Stimulated activated CD4-positive, alpha-beta T cell treated with anti-CD3 and anti-CD28 coated beads, Interleukin-4, amount 100 ng/mL, for 1 hour (primary cell): ENCODE data around the gene TIAM1.
A peak's percentile ranks its signal among the peaks of the same experiment; 100 is the strongest.

Source experiments
- DNase-seq: peaks from one replicate; pipeline ENCODE4 v3.0.0-alpha.2; 2020

The TIAM1 gene

DNA sequence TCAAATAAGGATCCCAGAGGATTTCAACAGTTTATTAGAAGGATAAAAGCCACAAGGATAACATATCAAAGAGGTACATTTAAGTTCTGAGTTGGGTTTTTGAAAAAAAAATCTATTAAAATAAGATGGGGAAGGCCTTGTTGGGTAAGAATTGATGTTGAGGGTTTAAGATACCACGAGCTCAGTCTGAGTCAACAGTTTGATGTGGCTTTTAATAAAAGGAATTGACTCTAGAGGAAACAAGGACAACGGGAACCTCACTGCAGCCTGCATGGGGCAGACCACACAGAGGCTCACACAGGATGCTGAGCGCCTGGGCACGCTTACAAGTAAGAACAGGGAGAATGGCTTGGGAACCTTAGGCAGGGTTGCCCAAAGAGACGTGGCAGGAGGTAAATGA lies 107.5 kb downstream of the TIAM1 start:
- DNase-seq, result no peak

DNA sequence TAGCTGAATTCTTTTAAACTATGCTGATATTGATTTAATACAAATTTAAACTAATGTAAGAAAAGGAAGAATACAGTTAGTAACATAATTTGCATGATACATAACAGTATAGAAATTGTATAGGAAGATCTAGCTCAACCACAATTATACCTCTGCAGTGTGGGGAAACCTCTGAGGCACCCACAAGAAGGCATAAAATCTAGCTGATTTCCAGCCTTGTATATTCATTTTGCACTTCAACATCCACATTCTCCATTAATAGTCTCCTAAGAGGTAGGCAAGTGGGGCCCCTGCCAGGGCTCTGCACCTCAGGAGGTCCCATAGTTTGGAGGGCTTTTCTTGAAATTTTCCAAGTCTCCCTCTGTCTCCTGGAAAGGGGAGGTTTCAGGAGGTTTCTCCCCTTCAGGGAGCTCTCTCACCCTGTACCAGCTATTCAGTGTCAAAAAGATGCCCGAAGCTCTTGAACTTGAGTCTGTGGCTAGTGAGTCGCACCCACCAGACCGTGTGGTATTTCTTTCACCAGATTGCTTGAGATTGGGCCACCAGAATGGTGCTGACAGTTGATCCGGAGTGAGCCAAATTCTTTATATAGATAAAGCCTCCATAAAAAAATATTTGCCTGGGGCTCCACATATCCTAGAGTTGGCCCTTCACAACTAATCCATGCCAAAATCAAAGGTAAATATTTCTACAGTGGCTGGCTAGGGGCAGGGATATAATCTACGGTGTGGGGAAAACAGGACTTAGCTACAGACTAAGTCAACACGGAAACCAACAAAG lies 108.2 kb downstream of the TIAM1 start:
- DNase-seq, result no peak

DNA sequence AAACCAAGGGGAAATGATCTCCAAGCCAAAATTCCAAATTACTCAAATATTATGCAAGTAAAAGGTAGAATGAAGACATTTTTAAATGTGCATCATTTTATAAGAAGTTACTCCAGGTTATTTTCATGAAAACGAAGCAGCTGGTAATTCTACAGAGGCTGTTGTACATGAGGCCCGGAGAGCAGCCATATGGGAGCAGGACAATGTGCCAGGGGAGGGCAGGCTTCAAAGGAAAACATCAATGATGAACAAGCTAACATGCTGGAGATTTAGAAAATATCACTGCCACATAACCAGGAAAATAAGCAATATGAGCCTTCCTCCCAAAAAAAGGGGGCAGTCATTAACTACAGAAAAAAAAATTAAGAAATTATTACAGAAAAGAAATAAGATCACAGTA lies 109.1 kb downstream of the TIAM1 start:
- no peak for DNase-seq

DNA sequence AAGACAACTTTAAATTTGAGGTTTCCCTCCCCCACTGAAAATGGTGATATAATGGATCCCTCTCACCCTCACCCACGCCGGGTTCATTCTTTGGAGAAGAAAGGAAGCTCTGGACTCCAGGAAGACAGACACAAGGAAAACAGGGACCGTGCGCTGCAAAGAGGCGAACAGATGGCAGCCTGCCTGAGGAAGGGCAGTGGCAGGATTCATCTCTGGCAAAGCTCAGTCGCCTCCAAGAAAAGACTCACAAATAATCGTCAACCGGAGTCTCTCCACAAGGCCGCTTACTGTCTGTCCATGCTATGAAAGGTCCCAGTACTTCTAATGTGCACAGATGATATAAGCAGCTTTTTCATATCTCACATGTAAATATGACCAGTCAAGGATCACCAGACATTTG lies 110.3 kb downstream of the TIAM1 start:
- DNase-seq, result no peak

DNA sequence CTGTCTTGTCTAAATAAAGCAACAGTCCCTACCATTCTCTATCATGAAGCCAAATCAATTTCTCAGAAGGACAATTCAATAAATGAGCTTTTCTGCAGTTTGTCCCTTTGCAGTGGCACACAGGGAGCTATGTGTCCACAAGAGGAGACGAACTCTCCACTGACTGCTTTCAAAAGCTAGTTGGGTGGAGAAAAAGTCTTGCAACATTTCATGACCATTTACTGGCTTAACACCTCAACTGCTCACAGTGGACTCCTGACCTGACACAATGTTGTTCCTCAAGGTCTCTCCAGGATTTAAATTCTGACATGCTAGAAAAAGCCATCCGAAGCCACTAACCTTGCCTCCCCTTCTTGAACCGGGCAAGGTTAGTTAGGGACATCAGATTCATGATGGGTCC lies 111.7 kb downstream of the TIAM1 start:
- DNase-seq, result no peak

DNA sequence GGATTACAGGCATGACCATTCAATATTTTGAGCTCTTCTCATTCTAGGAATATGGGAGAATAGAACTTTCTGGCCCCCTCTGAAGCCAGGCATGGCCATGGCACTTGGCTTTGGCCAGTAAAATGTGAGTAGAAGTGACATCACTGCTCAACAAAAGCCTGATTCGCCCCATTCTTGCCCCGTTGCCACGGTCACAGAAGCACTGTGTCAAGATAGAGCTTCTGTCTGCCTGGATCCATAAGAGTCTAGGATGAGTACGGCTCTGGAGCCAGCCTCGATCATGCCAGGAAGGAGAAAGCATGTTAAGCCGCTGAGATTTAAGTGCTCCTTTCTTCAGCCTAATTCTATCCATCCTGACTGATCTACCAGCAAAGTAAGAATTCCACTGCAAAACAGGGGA lies 113.1 kb downstream of the TIAM1 start:
- no peak for DNase-seq

DNA sequence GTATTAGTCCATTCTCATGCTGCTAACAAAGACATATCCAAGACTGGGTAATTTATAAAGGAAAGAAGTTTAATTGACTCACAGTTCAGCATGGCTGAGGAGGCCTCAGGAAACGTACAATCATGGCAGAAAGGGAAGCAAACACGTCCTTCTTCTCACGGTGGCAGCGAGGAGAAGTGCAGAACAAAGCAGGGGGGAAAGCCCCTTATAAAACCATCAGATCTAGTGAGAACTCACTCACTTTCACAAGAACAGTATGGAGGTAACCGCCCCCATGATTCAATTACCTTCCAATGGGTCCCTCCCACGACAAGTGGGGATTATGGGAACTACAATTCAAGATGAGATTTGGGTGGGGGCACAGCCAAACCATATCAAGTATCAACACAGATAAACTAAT lies 115.3 kb downstream of the TIAM1 start:
- DNase-seq, result peak; percentile 10

DNA sequence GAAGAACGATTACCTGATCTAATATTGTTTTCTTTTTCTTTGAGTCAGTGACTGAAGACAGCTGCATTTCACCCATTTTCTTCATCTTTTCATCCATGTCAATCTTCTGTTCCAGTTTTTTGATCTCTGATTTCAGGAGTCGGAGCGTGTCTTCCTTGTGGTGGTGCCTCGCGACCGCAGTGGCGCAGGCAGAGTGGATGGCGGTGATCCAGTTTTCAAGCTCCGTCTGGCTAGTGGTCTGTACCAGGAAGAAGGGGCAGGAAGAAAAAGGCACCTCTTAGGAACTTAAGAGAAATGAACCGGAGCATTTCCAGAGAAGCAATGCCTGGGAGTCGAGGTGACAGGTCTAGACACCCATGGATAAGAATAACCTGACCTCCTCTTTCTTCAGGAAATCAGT lies 118.3 kb downstream of the TIAM1 start:
- DNase-seq, result no peak

DNA sequence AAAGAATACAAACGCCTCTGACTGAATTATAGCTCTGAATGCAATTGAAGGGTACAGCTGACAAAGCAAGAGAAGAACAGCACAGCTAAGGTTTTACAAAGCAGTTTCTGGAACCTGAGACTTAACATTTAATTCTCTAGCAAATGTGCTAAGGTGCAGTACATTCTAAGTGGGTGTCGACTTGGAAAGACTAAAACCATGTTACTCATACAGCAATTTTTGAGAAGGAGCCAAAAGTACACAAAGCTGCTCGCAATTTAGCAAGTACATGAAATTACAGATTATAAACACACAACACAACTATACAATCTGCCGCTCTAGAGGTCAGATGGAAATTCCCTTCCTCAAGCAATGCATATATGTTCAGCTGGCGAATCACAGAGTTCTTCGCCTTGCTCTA lies 121.9 kb downstream of the TIAM1 start:
- DNase-seq, result no peak

DNA sequence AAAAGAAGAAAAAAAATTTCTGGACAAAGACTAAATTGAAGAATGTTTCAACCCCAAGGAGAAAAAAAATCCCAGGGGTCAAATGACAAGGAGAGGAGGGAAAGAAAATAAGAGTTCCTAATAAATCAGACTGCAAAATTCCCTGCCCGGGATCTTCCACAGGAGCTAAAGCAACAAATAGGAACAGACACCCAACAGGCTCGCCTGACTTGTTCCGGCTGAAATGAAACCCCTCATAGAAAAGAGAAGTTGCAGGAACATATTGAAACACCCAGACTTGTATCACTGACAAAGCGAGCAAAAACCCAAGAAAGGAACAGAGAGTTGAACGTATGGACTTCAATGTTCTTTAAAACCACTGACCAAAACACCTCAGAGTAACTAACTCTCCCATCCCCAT lies 123.0 kb downstream of the TIAM1 start:
- DNase-seq, result no peak

DNA sequence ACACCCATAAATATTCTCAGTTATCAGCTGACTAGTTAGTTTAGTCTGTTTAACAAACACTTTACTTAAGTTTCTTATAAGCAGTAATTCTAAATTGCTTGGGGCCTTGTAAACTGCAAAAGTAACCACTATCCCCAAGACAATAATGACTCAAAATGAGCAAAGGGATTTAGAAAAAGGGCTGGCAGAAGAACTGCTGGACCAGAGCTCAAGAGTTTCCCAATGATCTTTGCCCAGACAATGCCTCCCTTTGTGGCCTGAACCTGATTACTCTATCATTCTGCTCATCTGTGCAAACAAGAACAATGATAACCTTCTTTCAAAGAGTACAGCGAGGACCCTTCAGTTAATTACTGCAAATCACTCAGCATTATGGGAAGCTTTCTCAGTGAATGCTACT lies 123.5 kb downstream of the TIAM1 start:
- DNase-seq, result no peak

DNA sequence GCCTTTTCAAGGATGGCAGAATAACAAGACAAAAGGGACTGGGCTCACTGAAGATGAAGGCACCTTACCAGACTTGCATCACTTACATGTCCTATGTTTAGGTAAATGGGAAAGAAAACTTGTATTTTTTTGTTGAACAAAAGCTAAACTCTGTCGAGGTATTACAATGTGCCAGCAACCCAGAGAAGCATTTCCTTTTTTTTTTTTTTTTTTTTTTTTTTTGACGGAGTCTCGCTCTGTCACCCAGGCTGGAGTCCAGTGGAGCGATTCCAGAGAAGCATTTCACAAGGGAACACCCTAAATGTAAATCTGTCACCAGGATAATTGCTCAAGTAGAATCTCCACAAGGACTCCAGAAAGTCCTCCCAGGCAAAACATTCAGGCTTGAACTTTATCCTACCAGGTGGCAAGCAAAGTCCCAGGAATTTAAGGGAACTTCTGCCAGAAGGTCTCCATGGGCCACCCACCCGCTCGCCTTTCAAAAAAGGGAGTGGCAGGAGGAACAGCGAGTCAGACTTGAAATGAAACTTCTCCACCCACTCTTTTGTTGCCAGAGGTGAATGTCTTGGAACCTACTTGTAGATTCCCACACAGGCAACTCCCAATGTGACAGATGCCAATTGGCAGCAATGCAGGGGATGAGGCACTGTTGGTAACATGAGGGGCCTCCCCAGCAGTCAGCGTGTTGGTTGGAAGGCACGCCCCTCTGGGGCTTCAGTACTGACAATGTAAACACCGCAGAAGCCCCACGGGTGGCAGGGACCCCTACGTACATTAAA lies 125.0 kb downstream of the TIAM1 start:
- DNase-seq, result no peak

DNA sequence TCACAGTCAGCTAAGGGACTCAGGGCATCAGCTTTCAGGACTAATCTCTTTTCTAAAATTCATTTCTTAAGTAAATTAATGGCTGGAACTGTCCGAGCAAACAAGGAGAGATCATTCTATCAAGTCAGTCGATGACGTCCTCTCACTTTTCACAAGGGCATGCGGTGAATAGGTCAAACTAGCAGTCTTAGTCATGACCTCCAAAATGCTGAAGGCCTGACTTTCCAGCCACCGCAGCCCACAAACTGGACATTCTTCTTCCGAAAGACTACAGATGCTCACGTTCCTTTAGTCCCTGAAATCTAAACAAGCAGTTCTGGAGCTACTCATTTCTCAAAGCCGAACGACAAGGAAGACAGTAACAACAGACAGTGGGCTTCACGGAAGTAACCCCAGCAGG lies 127.9 kb downstream of the TIAM1 start:
- no peak for DNase-seq

DNA sequence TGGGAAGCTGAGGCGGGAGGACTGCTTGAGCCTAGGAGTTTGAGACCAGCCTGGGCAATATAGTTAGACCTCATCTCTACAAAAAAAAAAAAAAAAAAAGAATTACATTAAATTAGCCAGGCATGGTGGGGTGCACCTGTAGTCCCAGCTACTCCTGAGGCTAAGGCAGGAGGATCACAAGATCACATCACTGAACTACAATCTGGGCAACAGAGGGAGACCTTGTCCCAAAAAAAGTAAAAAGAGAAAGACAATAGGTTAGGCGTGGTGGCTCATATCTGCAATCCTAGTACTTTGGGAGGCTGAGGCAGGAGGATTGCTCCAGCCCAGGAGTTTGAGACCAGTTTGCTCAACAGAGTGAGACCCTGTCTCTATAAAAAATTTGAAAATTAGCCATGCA lies 130.3 kb downstream of the TIAM1 start:
- no peak for DNase-seq

DNA sequence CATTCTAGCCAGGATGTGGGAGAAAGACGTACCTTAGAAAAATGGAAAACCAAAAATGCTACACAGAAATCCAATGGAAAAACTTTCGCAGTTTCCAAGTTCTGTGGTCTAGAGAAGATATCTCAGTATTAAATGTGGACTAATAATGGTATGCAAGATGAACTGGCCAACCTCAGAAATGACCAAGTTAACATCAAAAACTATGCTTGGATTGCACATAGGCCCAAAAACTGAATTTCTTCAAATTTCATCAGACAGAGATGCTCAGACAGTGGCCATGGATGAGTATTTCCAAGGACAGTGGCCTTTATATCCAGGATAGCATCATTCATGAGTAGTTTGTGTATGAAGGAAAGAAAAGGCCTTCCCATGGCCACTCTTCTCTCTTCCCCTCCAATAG lies 132.2 kb downstream of the TIAM1 start:
- DNase-seq, result no peak

DNA sequence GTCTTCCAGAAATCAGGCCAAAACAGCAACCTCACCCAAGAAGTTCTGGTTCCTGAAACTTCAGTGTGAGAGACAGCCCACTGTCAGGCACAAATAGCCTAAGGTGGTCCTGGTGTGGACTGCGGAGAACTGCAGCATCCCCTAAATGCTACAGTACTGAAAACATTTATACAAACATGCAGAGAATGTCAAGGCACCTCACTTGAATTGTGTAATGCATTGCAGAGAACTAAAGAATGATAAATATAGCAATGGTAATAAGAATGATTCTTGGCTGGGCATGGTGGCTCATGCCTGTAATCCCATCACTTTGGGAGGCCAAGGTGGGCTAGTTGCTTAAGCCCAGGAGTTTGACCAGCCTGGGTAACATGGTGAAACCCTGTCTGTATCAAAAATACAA lies 138.6 kb downstream of the TIAM1 start:
- DNase-seq, result no peak

DNA sequence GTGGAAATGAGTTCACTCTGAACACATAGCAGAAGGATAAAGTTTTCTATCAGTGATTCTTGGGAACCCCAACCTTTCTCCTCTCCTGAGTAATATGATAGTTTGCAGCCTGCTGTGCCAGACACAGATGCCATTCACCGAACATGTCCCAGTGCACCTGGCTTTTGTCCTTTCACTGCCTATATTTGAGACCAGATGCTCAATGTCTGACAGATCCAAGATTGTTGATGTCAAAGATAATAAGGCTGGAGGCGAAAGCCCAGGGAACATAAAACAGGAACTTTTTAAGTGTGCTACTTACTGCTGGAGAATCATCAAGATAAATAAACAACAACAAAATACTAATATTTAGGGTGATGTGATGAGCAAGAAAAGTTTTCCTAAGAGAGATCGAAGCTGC lies 139.3 kb downstream of the TIAM1 start:
- no peak for DNase-seq

DNA sequence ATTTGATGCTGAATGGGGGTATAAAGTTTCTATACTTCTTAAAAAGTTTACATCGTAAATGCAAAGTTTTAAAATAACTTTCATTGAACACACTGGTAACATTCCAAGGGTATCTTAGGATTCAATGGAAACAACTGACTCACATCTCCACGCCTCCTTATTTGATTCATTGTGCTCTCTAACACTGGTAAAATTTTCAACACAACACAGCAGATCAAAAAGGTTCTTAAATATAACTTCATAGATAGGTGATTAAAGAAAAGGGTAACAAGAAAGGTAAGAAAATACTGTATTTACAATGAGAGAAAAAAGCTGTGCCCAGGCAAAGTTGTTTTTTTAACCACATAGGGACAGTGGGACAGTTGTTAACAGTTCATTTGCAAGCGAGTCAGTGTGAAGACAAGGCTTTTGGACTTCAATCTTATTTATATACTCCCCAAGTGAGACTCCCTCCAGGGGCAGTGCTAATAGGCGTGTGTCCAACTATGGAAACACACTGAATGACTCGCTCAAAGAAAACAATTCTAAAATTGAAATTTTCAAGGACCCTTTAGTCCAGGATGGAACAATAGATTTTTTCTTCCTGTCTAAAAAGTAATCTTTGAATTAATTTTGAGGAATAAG lies 140.5 kb downstream of the TIAM1 start:
- no peak for DNase-seq

DNA sequence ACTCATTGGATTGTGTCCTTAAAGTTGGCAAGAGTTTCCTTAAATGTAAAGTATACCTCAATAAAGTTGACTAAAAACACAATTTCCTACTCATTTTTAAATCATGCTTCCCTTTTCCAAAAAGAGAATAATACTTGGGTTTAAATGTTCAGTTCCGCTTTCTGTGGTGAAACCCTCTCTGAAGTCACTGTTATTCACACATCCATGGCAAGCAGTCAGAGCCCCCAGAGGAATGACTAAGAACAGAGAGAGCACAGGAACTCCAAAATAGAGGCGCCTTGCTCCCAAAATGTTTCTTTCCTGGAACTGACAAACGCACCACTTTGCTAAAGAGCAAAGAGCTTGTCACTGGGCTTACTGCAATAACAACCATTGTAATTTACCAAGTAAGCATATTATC lies 142.5 kb downstream of the TIAM1 start:
- DNase-seq, result no peak

DNA sequence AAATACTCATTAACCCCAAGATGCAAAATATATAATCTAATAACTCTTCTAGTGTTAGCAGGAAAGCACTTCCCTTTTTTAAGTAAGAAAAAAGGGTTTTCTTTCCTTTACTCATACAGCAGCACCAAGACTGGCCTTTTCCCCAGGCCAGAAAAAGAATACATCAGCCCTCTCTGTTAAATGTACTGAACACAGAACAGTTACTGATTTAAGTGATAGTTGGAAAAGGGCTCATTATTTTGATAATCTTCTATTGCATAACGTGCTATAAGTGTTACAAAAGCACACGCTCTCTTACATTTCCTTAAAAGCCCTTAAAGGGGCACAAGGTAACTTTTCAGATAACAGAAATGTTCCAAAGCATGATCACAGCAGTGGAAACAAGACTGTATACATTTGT lies 142.9 kb downstream of the TIAM1 start:
- no peak for DNase-seq

DNA sequence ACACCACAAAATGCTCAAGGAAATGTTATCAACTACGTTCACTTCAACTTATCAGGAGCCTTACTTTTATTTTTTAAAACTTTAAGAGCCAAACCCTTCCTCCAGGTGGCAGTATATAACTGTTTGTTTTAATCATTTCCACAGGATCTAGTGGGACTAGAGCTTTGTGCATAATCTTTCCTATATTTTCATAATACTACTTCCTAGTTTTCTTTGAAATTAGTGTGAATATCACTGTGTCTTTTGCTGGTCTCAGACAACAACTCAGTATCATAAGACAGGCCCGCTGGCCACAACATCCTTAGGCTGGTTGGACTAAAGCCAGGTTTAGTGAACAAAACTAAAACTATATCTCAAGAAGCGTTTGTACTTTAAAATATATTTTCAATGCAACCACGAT lies 145.5 kb downstream of the TIAM1 start:
- DNase-seq, result no peak

DNA sequence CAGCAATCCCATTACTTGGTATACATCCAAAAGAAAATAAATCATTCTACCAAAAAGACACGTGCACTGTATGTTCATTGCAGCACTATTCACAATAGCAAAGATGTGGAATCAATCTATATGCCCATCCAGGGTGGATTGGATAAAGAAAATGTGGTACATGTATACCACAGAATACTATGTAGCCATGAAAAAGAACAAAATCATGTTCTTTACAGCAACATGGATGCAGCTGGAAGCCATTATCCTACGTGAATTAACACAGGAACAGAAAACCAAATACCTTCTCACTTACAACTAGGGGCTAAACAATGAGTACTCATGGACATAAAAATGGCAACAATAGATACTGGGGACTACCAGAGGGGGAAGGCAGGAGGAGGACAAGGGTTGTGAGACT lies 147.3 kb downstream of the TIAM1 start:
- no peak for DNase-seq

DNA sequence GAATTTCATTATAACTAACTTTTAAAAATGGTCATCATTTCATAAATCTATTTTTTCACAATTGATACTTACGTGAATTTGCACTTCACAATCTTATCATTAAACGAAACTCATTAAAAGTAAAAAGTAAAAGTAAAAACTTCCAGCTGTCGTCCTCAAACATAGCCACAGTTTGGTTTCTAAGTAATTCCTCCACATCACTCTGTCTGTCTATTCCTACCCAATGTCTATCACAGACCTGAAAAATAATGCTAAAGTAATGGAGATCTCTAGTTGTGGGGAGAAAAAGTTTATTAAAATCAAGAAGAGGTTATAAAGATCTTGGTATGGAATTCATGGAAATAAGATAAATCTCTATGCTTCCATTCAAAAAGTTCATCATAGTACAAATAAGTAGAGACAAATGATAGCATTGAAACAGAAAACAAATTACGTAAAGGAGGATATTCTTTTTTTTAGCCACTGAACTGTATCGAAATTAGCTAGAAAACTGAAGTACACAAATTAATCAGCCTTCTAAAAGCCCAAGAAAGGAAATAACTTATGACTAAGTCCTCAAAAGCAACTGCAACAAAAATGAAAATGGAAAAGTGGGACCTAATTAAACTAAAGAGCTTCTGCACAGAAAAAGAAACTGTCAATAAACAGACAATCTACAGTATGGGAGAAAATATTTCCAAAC lies 148.6 kb downstream of the TIAM1 start:
- no peak for DNase-seq
